Dendritic cell treated with granulocyte-macrophage colony-stimulating factor and Interleukin-4, amounts not matched to agents 40 ng/mL and 50 ng/mL, for 4 days (primary cell): ENCODE measurements around the gene VDAC2.

Experiments used
- H3K27ac Mint-ChIP-seq: one replicate; pipeline ENCODE4 v1.8.0; 2022; ENCODE audit warnings: mild to moderate bottlenecking, mixed read lengths
- H3K27me3 Mint-ChIP-seq: one replicate; pipeline ENCODE4 v1.8.0; 2022; ENCODE audit warnings: mild to moderate bottlenecking, mixed read lengths
- H3K36me3 Mint-ChIP-seq: one replicate; pipeline ENCODE4 v1.8.0; 2022; ENCODE audit warnings: low read depth, mixed read lengths
- H3K4me1 Mint-ChIP-seq: one replicate; pipeline ENCODE4 v1.8.0; 2022; ENCODE audit warnings: low read depth, mixed read lengths
- H3K4me3 Mint-ChIP-seq: one replicate; pipeline ENCODE4 v1.8.0; 2022; ENCODE audit warnings: mild to moderate bottlenecking, moderate library complexity, mixed read lengths
- H3K9me3 Mint-ChIP-seq: one replicate; pipeline ENCODE4 v1.8.0; 2022; ENCODE audit warnings: mixed read lengths
- intact Hi-C: fragments of 100-400 bp; cut with micrococcal nuclease; formaldehyde crosslinking; loops from one replicate; pipeline ENCODE4 v1.15.0; 2022

Gene VDAC2

GRCh38 chr10:75239096-75239790 lies 28.6 kb downstream of the VDAC2 start:
- no peaks in the 10 kb centered on the region for H3K36me3 Mint-ChIP-seq
- no peak overlapping the region for H3K4me3 Mint-ChIP-seq
- no peaks in the 10 kb centered on the region for H3K27me3 Mint-ChIP-seq
- intact Hi-C loops, result loop anchor here (10.0 kb wide), 1 partner anchor 974 kb away; no protein-coding TSS in a partner anchor
- H3K4me1 Mint-ChIP-seq, result peaks cover 6% of the 10 kb centered on the region
- H3K27ac Mint-ChIP-seq, result no peak overlapping the region
- H3K9me3 Mint-ChIP-seq, result no peaks in the 10 kb centered on the region

GRCh38 chr10:75240329-75241076 lies 29.9 kb downstream of the VDAC2 start:
- intact Hi-C loops, result no loop called here
- Mint-ChIP-seq H3K27ac (no peak overlapping the region), H3K4me1 (peaks cover 5% of the 10 kb centered on the region), H3K4me3 (no peak overlapping the region), H3K9me3 (no peaks in the 10 kb centered on the region), H3K27me3 (no peaks in the 10 kb centered on the region), H3K36me3 (no peaks in the 10 kb centered on the region)

DNA sequence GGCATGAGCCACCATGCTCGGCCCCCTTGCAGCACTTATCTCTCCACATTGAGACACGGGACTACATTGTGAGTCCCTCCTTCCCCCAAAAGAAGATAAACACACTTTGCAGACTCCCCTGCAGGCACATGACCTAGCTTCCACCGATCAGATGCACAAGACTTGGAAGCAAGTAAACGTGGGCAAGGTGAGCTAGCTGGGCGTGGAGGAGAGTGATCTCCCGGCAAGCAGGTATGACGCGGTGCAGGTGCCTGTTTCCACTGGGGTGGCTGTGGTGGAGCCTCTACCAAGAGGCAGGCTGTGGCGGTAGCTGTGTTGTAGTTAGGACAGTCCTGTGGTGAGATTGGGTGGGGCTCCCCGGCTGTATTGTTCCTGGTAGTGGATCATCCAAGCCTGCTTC lies 32.8 kb downstream of the VDAC2 start:
- intact Hi-C loops, result no loop called here
- H3K27ac Mint-ChIP-seq, result no peak overlapping the region
- no peaks in the 10 kb centered on the region for H3K4me1 Mint-ChIP-seq
- H3K27me3 Mint-ChIP-seq, result no peaks in the 10 kb centered on the region
- H3K4me3 Mint-ChIP-seq, result no peak overlapping the region
- H3K9me3 Mint-ChIP-seq, result no peaks in the 10 kb centered on the region
- H3K36me3 Mint-ChIP-seq, result no peaks in the 10 kb centered on the region

DNA sequence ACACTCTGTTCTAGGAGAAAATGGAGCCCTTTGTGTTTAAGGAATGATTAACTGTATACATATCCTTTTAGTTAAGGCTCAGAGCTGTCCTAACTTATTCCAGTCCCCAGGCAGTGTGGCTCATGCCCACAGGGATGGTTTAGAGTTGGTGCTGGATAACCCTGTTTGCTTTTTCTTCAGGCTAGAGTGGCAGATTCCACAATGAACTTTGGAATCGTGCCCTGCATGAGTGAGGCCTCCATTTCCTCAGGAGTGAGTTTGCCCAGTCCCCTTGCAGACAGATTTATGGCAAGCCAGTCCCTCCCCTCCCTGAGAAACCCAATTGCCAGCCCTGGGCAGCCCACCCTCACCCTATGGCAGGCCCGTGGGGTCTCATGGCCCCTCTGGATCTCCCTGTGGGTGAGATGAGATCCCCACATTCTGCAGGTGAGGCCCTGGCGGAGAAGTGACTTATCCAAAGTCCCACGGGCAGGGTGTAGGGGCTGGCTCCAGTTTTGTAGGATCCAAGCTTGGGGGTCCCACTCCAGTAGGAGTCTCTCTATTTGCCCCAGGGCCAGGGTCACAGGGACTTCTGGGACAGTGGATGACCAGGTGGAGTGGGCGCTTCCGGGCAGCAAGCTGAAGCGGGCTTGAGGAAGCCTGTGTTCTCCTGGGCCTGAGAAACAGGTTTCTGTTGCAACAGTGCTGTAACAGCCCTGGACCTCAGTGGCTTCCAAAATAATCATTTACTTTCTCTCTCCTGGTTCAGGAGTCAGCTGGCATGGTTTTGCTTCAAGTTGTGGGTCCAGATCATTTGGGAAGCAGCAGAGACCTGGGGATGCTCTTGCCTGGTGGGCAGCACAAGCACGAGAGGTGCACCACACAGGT lies 34.1 kb downstream of the VDAC2 start:
- intact Hi-C loops, result no loop called here
- no peaks in the 10 kb centered on the region for H3K36me3 Mint-ChIP-seq

DNA sequence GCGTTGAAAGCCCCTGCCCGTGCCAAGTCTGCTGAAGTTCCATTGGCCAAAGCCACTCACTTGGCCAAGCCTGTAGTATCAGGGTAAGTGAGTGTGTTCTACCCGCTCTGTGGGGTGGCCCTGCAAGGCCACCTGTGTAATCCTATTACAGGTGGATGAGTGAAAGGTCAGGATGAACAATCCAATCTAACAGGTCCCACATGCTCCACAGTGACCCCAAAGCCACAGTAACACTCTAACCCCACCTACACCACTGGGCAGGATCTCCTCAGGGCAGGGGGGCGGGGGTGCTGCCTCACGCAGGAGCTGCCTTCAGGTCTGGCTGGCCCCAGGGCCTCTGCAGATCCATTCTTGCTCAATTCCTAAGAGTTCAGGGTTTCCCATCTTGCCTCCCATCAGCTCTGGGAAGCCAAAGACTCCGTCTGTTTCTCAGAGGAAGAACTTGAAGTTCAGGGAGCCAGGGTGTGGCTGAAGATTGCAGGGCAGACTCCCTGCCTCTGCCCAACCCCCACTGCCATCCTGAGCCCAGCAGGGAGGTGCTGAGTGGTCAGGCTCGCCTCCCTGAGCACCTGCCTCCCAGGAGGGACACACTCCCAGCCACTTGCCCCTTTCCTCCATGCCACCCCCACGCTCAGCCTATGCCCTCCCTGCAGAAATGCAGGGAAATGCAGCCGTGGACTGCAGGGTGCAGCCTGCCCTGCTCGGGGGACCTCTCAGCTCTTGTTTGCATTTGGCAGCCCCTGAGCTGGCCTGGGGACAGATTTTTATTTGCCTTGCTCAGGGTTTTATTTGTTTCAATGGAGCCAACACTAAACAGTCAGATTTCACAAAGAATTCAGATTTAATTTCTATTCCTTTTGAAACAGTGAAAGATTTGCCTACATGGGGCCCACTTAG lies 35.0 kb downstream of the VDAC2 start:
- no peaks in the 10 kb centered on the region for H3K27me3 Mint-ChIP-seq
- no peaks in the 10 kb centered on the region for H3K4me1 Mint-ChIP-seq
- H3K27ac Mint-ChIP-seq, result no peak overlapping the region
- no peak overlapping the region for H3K4me3 Mint-ChIP-seq
- H3K36me3 Mint-ChIP-seq, result no peaks in the 10 kb centered on the region
- intact Hi-C loops, result no loop called here
- H3K9me3 Mint-ChIP-seq, result no peaks in the 10 kb centered on the region

More for the DNA sequence above, 34.1 kb downstream of the VDAC2 start:
- Mint-ChIP-seq H3K27me3 (no peaks in the 10 kb centered on the region), H3K9me3 (no peaks in the 10 kb centered on the region), H3K27ac (no peak overlapping the region), H3K4me1 (no peaks in the 10 kb centered on the region), H3K4me3 (no peak overlapping the region)

DNA sequence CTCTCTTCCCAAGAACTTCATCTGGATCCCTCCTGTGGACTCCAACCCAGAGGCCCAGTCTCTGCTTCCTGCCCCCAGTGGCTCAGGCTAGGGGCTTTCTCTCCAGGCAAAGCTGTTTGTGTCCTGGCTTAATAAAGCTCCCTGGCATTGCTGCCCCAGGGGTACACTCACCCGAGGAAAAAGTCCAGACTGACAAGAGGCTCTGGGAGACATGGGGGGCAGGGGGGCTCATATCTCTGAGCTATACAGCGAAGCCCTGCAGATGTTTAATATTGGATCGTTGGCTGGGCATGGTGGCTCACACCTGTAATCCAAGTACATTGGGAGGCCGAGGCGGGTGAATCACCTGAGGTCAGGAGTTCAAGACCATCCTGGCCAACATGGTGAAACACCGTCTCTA lies 35.9 kb downstream of the VDAC2 start:
- H3K27ac Mint-ChIP-seq, result no peak overlapping the region
- no peaks in the 10 kb centered on the region for H3K27me3 Mint-ChIP-seq
- no peaks in the 10 kb centered on the region for H3K4me1 Mint-ChIP-seq
- H3K36me3 Mint-ChIP-seq, result no peaks in the 10 kb centered on the region
- intact Hi-C loops, result no loop called here
- no peak overlapping the region for H3K4me3 Mint-ChIP-seq
- no peaks in the 10 kb centered on the region for H3K9me3 Mint-ChIP-seq

GRCh38 chr10:75247797-75248196 lies 37.2 kb downstream of the VDAC2 start:
- peaks cover 6% of the 10 kb centered on the region for H3K9me3 Mint-ChIP-seq
- no peak overlapping the region for H3K4me3 Mint-ChIP-seq
- H3K27me3 Mint-ChIP-seq, result no peaks in the 10 kb centered on the region
- H3K4me1 Mint-ChIP-seq, result no peaks in the 10 kb centered on the region
- H3K36me3 Mint-ChIP-seq, result no peaks in the 10 kb centered on the region
- H3K27ac Mint-ChIP-seq, result no peak overlapping the region
- intact Hi-C loops, result no loop called here

DNA sequence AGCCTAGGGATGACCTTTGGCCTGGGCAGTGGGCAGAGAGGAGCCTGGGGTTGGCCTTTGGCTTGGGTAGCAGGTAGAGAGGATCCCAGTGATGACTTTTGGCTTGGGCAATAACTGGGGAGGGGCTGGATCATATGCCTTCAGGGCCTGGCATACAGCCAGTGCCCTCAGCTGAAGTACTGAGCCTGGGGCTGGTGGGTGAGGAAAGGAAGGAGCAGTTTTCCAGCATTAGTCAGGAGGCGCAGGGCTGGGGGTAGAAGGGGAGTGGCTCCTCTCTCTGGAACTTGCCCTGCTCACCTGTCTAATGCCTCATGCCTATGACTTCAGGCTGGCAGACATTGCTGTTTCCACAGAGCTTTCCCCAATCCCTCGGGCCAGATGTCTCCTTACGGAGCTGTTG lies 40.3 kb downstream of the VDAC2 start:
- Mint-ChIP-seq H3K9me3 (peaks cover 22% of the 10 kb centered on the region), H3K27me3 (no peaks in the 10 kb centered on the region), H3K27ac (no peak overlapping the region), H3K36me3 (no peaks in the 10 kb centered on the region), H3K4me3 (no peak overlapping the region), H3K4me1 (no peaks in the 10 kb centered on the region)
- intact Hi-C loops, result no loop called here

- Mint-ChIP-seq H3K36me3 (no peaks in the 10 kb centered on the region), H3K27me3 (no peaks in the 10 kb centered on the region), H3K27ac (no peak overlapping the region), H3K4me3 (no peak overlapping the region), H3K4me1 (no peaks in the 10 kb centered on the region), H3K9me3 (peaks cover 22% of the 10 kb centered on the region)
- intact Hi-C loops, result no loop called here
Measured at GRCh38 chr10:75253281-75254220, 43.0 kb downstream of the VDAC2 start.

DNA sequence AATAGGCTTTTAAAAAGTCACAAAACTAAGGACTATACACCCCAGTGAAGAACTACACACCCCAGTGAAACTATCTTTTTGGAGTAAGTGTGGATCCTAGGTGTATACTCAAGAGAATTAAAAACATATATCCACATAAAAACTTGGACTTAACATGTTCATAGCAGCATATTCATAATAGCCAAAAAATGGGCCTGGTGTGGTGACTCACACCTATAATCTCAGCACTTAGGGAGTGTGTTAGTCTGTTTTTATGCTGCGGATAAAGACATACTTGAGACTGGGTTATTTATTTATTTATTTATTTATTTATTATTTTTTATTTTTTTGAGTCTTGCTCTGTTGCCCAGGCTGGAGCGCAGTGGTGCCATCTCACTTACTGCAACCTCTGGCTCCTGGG lies 44.1 kb downstream of the VDAC2 start:
- intact Hi-C loops, result no loop called here
- no peaks in the 10 kb centered on the region for H3K4me1 Mint-ChIP-seq
- peaks cover 22% of the 10 kb centered on the region for H3K9me3 Mint-ChIP-seq
- no peak overlapping the region for H3K4me3 Mint-ChIP-seq
- H3K27me3 Mint-ChIP-seq, result no peaks in the 10 kb centered on the region
- H3K36me3 Mint-ChIP-seq, result no peaks in the 10 kb centered on the region
- H3K27ac Mint-ChIP-seq, result no peak overlapping the region

- H3K27ac Mint-ChIP-seq, result no peak overlapping the region
- no peaks in the 10 kb centered on the region for H3K36me3 Mint-ChIP-seq
- no peaks in the 10 kb centered on the region for H3K4me1 Mint-ChIP-seq
- no peaks in the 10 kb centered on the region for H3K9me3 Mint-ChIP-seq
- intact Hi-C loops, result no loop called here
- no peak overlapping the region for H3K4me3 Mint-ChIP-seq
- H3K27me3 Mint-ChIP-seq, result no peaks in the 10 kb centered on the region
Measured at GRCh38 chr10:75260990-75261389, 50.4 kb downstream of the VDAC2 start.

- Mint-ChIP-seq H3K27ac (no peak overlapping the region), H3K27me3 (no peaks in the 10 kb centered on the region), H3K4me1 (no peaks in the 10 kb centered on the region), H3K4me3 (no peak overlapping the region), H3K9me3 (no peaks in the 10 kb centered on the region), H3K36me3 (no peaks in the 10 kb centered on the region)
- intact Hi-C loops, result no loop called here
Measured at GRCh38 chr10:75261813-75262705, 51.5 kb downstream of the VDAC2 start.
